ENCODE data around the gene CDK17. TPM values are rescaled to one million over a fixed set of nuclear protein-coding genes. Genes with fewer than 3 reads are reported as not detected.

Gene CDK17
- total and polyA plus RNA-seq, 2 donors from 2014 or later, result 6.6 to 35.7 TPM

- no peak for TF ChIP-seq CTCF (IDR thresholded peaks at IDR 0.05; ENCODE audit: borderline replicate concordance, extremely low read depth, insufficient read depth)
- no peak for FAIRE-seq
- intact Hi-C loops (cut with DNase I), result no loop called here
Measured at GRCh38 chr12:96257550-96258103, 142.6 kb downstream of the CDK17 start.

GRCh38 chr12:96256672-96257361 is 143.4 kb downstream of the CDK17 start:
- no peak for TF ChIP-seq CTCF (IDR thresholded peaks at IDR 0.05; ENCODE audit: borderline replicate concordance, extremely low read depth, insufficient read depth)
- FAIRE-seq (no peak), DNase-seq (no peak)
- no peak overlapping the region for H3K27ac ChIP-seq (ENCODE audit: low read depth in 2 of 2, low read length in 2 of 2)
- no peaks in the 10 kb centered on the region for H3K27me3 ChIP-seq (ENCODE audit: control insufficient read depth, insufficient read depth, low read length)
- intact Hi-C loops (cut with DNase I), result no loop called here
- H3K9me3 ChIP-seq (ENCODE audit: control insufficient read depth in 2 of 3, insufficient read depth in 1 of 3, low read length in 3 of 3), result no peaks in the 10 kb centered on the region
- H3K36me3 ChIP-seq (ENCODE audit: control insufficient read depth in 2 of 3, insufficient read depth in 3 of 3, low read length in 3 of 3), result no peaks in the 10 kb centered on the region
- H3K9ac ChIP-seq (ENCODE audit: low read length in 3 of 3), result no peak overlapping the region
- H3K4me1 ChIP-seq (ENCODE audit: control insufficient read depth in 2 of 3, insufficient read depth in 2 of 3, low read depth in 1 of 3, low read length in 3 of 3), result peaks cover 0 to 4% (median 0%) of the 10 kb centered on the region in 3 donors
- no peak overlapping the region for H3K4me3 ChIP-seq (ENCODE audit: low read length in 3 of 3)

More at GRCh38 chr12:96257550-96258103, 142.6 kb downstream of the CDK17 start:
- no peaks in the 10 kb centered on the region for H3K27me3 ChIP-seq (ENCODE audit: control insufficient read depth, insufficient read depth, low read length)
- peaks cover 0 to 4% (median 0%) of the 10 kb centered on the region in 3 donors for H3K4me1 ChIP-seq (ENCODE audit: control insufficient read depth in 2 of 3, insufficient read depth in 2 of 3, low read depth in 1 of 3, low read length in 3 of 3)
- no peaks in the 10 kb centered on the region for H3K9me3 ChIP-seq (ENCODE audit: control insufficient read depth in 2 of 3, insufficient read depth in 1 of 3, low read length in 3 of 3)
- no peak overlapping the region for H3K9ac ChIP-seq (ENCODE audit: low read length in 3 of 3)
- no peaks in the 10 kb centered on the region for H3K36me3 ChIP-seq (ENCODE audit: control insufficient read depth in 2 of 3, insufficient read depth in 3 of 3, low read length in 3 of 3)
- H3K4me3 ChIP-seq (ENCODE audit: low read length in 3 of 3), result no peak overlapping the region
- no peak overlapping the region for H3K27ac ChIP-seq (ENCODE audit: low read depth in 2 of 2, low read length in 2 of 2)
- DNase-seq, result no peak

GRCh38 chr12:96255077-96255476 is 145.2 kb downstream of the CDK17 start:
- intact Hi-C loops (cut with DNase I), result no loop called here
- Histone ChIP-seq H3K9me3 (ENCODE audit: control insufficient read depth in 2 of 3, insufficient read depth in 1 of 3, low read length in 3 of 3) (no peaks in the 10 kb centered on the region), H3K4me3 (ENCODE audit: low read length in 3 of 3) (no peak overlapping the region), H3K9ac (ENCODE audit: low read length in 3 of 3) (no peak overlapping the region), H3K36me3 (ENCODE audit: control insufficient read depth in 2 of 3, insufficient read depth in 3 of 3, low read length in 3 of 3) (no peaks in the 10 kb centered on the region), H3K27ac (ENCODE audit: low read depth in 2 of 2, low read length in 2 of 2) (peak overlapping the region; percentile 7 to 80), H3K27me3 (ENCODE audit: control insufficient read depth, insufficient read depth, low read length) (no peaks in the 10 kb centered on the region), H3K4me1 (ENCODE audit: control insufficient read depth in 2 of 3, insufficient read depth in 2 of 3, low read depth in 1 of 3, low read length in 3 of 3) (peaks cover 0 to 4% (median 0%) of the 10 kb centered on the region in 3 donors)
- FAIRE-seq (no peak), DNase-seq (peak in 1 of 5 donors; percentile 72)
- no peak for TF ChIP-seq CTCF (IDR thresholded peaks at IDR 0.05; ENCODE audit: borderline replicate concordance, extremely low read depth, insufficient read depth)
